B cell (primary cell): ENCODE results near the gene CDKAL1. TPM values are rescaled to one million over a fixed set of nuclear protein-coding genes. Genes with fewer than 3 reads are reported as not detected.

ENCODE experiments used
- ATAC-seq: fragments of 200-7000 bp; cut with Tn5 transposase; one replicate; pipeline ENCODE4 v1.10.0; 2021; ENCODE audit warnings: low read depth, mild to moderate bottlenecking, moderate number of reproducible peaks, moderate library complexity
- CTCF ChIA-PET: fragments of 350-600 bp; sonication (Branson Sonifier 250); formaldehyde crosslinking; loops from one replicate; lab custom pipeline; 2021; ENCODE audit warnings: antibody characterized with exemption, inconsistent platforms; lab: Charles Lee
- POLR2A ChIA-PET: fragments of 350-600 bp; sonication (Branson Sonifier 250); formaldehyde crosslinking; loops from one replicate; lab custom pipeline; 2021; ENCODE audit warnings: antibody characterized with exemption; lab: Charles Lee
- DNase-seq: peaks from one replicate; pipeline ENCODE4 v3.0.0; 2013
- H2AFZ ChIP-seq: 2 replicates; pipeline ENCODE4 v1.6.1; 2012; ENCODE audit warnings: mild to moderate bottlenecking, low read depth, low read length; ENCODE audit not compliant: insufficient read depth, poor library complexity, severe bottlenecking
- H3K27ac ChIP-seq, 2 donors: 1 replicate in 1 of 2; 2 replicates in 1 of 2; pipeline ENCODE4 v1.5.1; 2012 to 2013; ENCODE audit warnings: low read length in 2 of 2, mild to moderate bottlenecking in 2 of 2, moderate library complexity in 1 of 2
- H3K27me3 ChIP-seq, 4 experiments: fragments of 200-600 bp in 1 of 4; sonication (generic) in 1 of 4; replicated peaks in 1 of 4; 1 replicate in 2 of 4; 2 replicates in 2 of 4; pipeline versions ENCODE4 v1.6.1 to v1.7.0; 2013 to 2016; ENCODE audit warnings: low read length in 3 of 4, mild to moderate bottlenecking in 2 of 4, mixed read lengths in 1 of 4, moderate library complexity in 1 of 4; ENCODE audit not compliant: insufficient read depth in 4 of 4, control insufficient read depth in 3 of 4; ENCODE audit errors: control extremely low read depth in 1 of 4
- H3K36me3 ChIP-seq, 2 experiments: replicated peaks in 1 of 2; 1 replicate in 1 of 2; 2 replicates in 1 of 2; pipeline versions ENCODE4 v1.6.1 to v1.7.1; 2013; ENCODE audit warnings: low read length in 1 of 2; ENCODE audit not compliant: insufficient read depth in 2 of 2, control insufficient read depth in 1 of 2; ENCODE audit errors: control extremely low read depth in 1 of 2, extremely low read depth in 1 of 2
- H3K4me1 ChIP-seq, 2 donors: fragments of 200-600 bp in 1 of 2; sonication (generic) in 1 of 2; 1 replicate in 1 of 2; 2 replicates in 1 of 2; pipeline versions ENCODE4 v1.5.1 to v1.6.1; 2013 to 2017; ENCODE audit warnings: low read length in 2 of 2; ENCODE audit not compliant: control insufficient read depth in 2 of 2, insufficient read depth in 2 of 2
- H3K4me2 ChIP-seq: replicated peaks from 2 replicates; pipeline ENCODE3; 2012; ENCODE audit warnings: mild to moderate bottlenecking, low read depth, low read length; ENCODE audit not compliant: poor library complexity, severe bottlenecking
- H3K4me3 ChIP-seq, 5 experiments: fragments of 200-600 bp in 1 of 5; sonication (generic) in 1 of 5; 1 replicate in 3 of 5; 2 replicates in 2 of 5; pipeline versions ENCODE4 v1.5.1 to v1.7.0; 2011 to 2016; ENCODE audit warnings: low read length in 4 of 5, mild to moderate bottlenecking in 4 of 5, low read depth in 2 of 5, control low read depth in 1 of 5, moderate library complexity in 1 of 5; ENCODE audit not compliant: insufficient read depth in 1 of 5; ENCODE audit errors: control extremely low read depth in 1 of 5, extremely low read depth in 1 of 5
- H3K79me2 ChIP-seq: fragments of 200-600 bp; sonication (generic); one replicate; pipeline ENCODE4 v1.6.0; 2016; ENCODE audit warnings: low read length; ENCODE audit not compliant: control insufficient read depth, insufficient read depth
- H3K9ac ChIP-seq: fragments of 200-600 bp; sonication (generic); 2 replicates; pipeline ENCODE4 v1.6.1; 2017; ENCODE audit warnings: mild to moderate bottlenecking, low read length, moderate library complexity
- H3K9me3 ChIP-seq, 3 donors: one replicate each; pipeline versions ENCODE4 v1.6.1 to v1.7.1; 2013; ENCODE audit warnings: low read length in 2 of 3; ENCODE audit not compliant: control insufficient read depth in 2 of 3, insufficient read depth in 1 of 3; ENCODE audit errors: control extremely low read depth in 1 of 3
- H4K20me1 ChIP-seq: 2 replicates; pipeline ENCODE4 v1.6.0; 2012; ENCODE audit warnings: mild to moderate bottlenecking, low read length; ENCODE audit not compliant: insufficient read depth, control insufficient read depth, poor library complexity, severe bottlenecking
- H3K27ac Mint-ChIP-seq: one replicate; pipeline ENCODE4 v1.8.0; 2021; ENCODE audit warnings: mixed read lengths
- H3K27me3 Mint-ChIP-seq: one replicate; pipeline ENCODE4 v1.8.0; 2021; ENCODE audit warnings: mixed read lengths
- H3K4me1 Mint-ChIP-seq: one replicate; pipeline ENCODE4 v1.8.0; 2021; ENCODE audit warnings: mixed read lengths
- H3K4me3 Mint-ChIP-seq: one replicate; pipeline ENCODE4 v1.8.0; 2021; ENCODE audit warnings: mixed read lengths
- H3K9me3 Mint-ChIP-seq: one replicate; pipeline ENCODE4 v1.8.0; 2022; ENCODE audit warnings: mixed read lengths; ENCODE audit not compliant: insufficient read depth
- CTCF ChIP-seq: fragments of 200-600 bp; IDR thresholded peaks from one replicate; pipeline ENCODE4 v1.8.0; 2022; ENCODE audit warnings: antibody characterized with exemption, mild to moderate bottlenecking
- EZH2 ChIP-seq: IDR thresholded peaks from 2 replicates; pipeline ENCODE4 v1.6.1; 2012; ENCODE audit warnings: borderline replicate concordance, low read depth, mild to moderate bottlenecking, moderate library complexity, low read length; ENCODE audit not compliant: insufficient read depth, poor library complexity, severe bottlenecking
- WGBS: methylation state at CpG from one replicate; pipeline ENCODE4 v1.1.5; 2013; ENCODE audit warnings: missing lambda C conversion rate; ENCODE audit not compliant: insufficient coverage; 5-methylcytosine and 5-hydroxymethylcytosine counted together
- intact Hi-C: fragments of 100-400 bp; cut with micrococcal nuclease; formaldehyde crosslinking; loops from one replicate; pipeline ENCODE4 v1.10.0; 2022
- polyA plus RNA-seq: library from polyadenylated mRNA; depleted of rRNA; stranded (reverse); fragments of >200 nt; gene quantifications from 2 replicates; pipeline ENCODE4 v1.2.3, GENCODE V29; 2012
- total RNA-seq, 2 donors: library from RNA; stranded (reverse); fragments of 120-200 nt in 1 of 2; gene quantifications; 1 replicate in 1 of 2; 2 replicates in 1 of 2; pipeline versions ENCODE4 v1.2.3 to v1.2.4, GENCODE V29; 2013 to 2022

The CDKAL1 gene
- total and polyA plus RNA-seq, 2 donors (not counting 1 experiment from before 2014, with no cell fraction given): 6.1 to 33.3 TPM

GRCh38 chr6:20769631-20770030 lies 235.4 kb downstream of the CDKAL1 start:
- H3K9me3 Mint-ChIP-seq: no peaks in the 10 kb centered on the region
- no peak for TF ChIP-seq CTCF
- TF ChIP-seq EZH2: no peak
- no peak overlapping the region for H3K27ac ChIP-seq
- no peak overlapping the region for H3K27ac Mint-ChIP-seq
- no peaks in the 10 kb centered on the region for H3K27me3 ChIP-seq
- H3K4me3 Mint-ChIP-seq: no peak overlapping the region
- no peaks in the 10 kb centered on the region for H3K79me2 ChIP-seq
- no peak overlapping the region for H3K4me2 ChIP-seq
- peaks cover 2% of the 10 kb centered on the region for H3K4me1 Mint-ChIP-seq
- H3K36me3 ChIP-seq: peaks cover 0 to 10% of the 10 kb centered on the region in 2 experiments
- DNase-seq (no peak), ATAC-seq (no peak)
- ChIA-PET CTCF (no interaction called here), POLR2A (no interaction called here)
- H3K4me1 ChIP-seq: no peaks in the 10 kb centered on the region
- no peak overlapping the region for H2AFZ ChIP-seq
- intact Hi-C loops: no loop called here
- H4K20me1 ChIP-seq: no peaks in the 10 kb centered on the region
- no CpG with 5 or more reads among the region's 3 CpGs for WGBS
- no peak overlapping the region for H3K4me3 ChIP-seq
- H3K9ac ChIP-seq: no peak overlapping the region
- H3K27me3 Mint-ChIP-seq: no peaks in the 10 kb centered on the region
- H3K9me3 ChIP-seq: no peaks in the 10 kb centered on the region

GRCh38 chr6:20770773-20771172 lies 236.5 kb downstream of the CDKAL1 start:
- ChIA-PET CTCF (no interaction called here), POLR2A (no interaction called here)
- Histone ChIP-seq H3K4me1 (no peaks in the 10 kb centered on the region), H3K27me3 (no peaks in the 10 kb centered on the region), H2AFZ (no peak overlapping the region), H3K79me2 (no peaks in the 10 kb centered on the region), H3K9ac (no peak overlapping the region), H3K9me3 (no peaks in the 10 kb centered on the region), H3K36me3 (peaks cover 2 to 10% of the 10 kb centered on the region in 2 experiments), H3K27ac (no peak overlapping the region), H4K20me1 (no peaks in the 10 kb centered on the region), H3K4me2 (no peak overlapping the region), H3K4me3 (no peak overlapping the region)
- ATAC-seq: no peak
- WGBS: no CpG with 5 or more reads among the region's 1 CpG
- Mint-ChIP-seq H3K9me3 (no peaks in the 10 kb centered on the region), H3K27ac (no peak overlapping the region), H3K4me3 (no peak overlapping the region), H3K27me3 (no peaks in the 10 kb centered on the region), H3K4me1 (peaks cover 2% of the 10 kb centered on the region)
- intact Hi-C loops: no loop called here
- TF ChIP-seq CTCF (no peak), EZH2 (no peak)
- DNase-seq: no peak
